ENCODE data around the gene NMD3.
A peak's percentile ranks its signal among the peaks of the same experiment; 100 is the strongest.
"Not testable (repeated sequence)": the region's sequence is repeated elsewhere in the genome, so short reads cannot be mapped to it uniquely, and the experiment has no call there.

Gene NMD3

DNA sequence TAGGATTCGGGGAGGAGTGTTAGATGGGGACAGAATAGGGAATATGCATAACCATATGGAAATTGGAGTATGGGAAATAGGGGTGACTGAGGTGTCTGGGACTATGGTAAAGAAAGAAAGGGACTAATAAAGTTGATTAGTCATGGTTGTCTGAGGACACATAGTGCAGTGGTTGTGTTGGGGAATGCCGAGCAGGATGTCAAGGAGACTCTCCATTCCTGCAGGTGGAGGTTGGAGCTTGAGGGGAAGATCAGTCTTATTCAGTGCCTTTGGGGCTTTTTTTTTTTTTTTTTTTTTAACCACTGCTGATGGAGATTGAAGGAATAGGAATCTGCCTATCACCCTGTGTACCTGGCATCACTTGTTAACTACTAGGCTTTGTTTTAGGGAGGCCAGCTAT, 10.8 kb downstream of the NMD3 start:
- DNase-seq = no peak

- no peak for DNase-seq
Observed at GRCh38 chr3:161233557-161233956, 12.4 kb downstream of the NMD3 start.

GRCh38 chr3:161236240-161236639, 15.1 kb downstream of the NMD3 start:
- no peak for DNase-seq

GRCh38 chr3:161239700-161240099, 18.6 kb downstream of the NMD3 start:
- DNase-seq = no peak

- DNase-seq = no peak
Observed at GRCh38 chr3:161244538-161244937, 23.4 kb downstream of the NMD3 start.

GRCh38 chr3:161247049-161247448, 25.9 kb downstream of the NMD3 start:
- DNase-seq = no peak

- DNase-seq = no peak
Observed at GRCh38 chr3:161250116-161250515, 29.0 kb downstream of the NMD3 start.

DNA sequence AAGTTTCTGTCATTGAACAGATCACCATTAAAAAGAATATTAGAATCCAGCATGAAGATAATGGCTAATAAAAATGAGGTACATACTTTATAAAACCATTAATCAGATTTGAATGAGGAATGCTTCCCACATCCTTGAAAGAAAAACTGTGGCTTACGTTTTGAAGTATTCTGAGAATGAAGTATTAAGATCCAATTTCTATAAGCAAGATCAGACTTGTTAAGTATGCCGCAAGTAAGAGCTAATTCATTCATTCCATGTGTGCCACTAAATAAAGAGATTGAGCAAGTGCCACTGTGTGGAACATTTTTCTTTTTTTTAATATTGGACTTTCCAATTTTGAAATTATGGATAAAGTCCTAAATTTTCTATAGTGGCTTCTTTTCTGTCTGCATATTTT, 30.6 kb downstream of the NMD3 start:
- DNase-seq = no peak

GRCh38 chr3:161252143-161252542, 31.0 kb downstream of the NMD3 start:
- no peak for DNase-seq

GRCh38 chr3:161253711-161254110, 32.6 kb downstream of the NMD3 start:
- no peak for DNase-seq

DNA sequence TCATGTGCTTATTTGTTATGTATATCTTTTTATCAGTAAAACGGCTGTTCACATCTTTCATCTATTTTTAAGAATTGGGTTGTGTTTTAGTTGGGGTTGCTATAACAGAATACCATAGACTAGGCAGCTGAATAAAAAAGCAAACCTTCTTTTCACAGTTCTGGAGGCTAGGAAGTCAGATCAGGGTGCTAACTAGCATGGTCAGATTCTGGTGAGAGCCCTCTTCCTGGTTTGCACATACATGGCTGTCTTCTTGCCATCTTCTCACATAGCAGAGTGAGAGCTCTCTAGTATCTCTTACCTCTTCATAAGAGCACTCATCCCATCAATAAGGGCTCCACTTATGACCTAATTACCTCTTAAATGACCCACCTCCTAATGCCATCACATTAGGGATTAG, 33.8 kb downstream of the NMD3 start:
- no peak for DNase-seq

DNA sequence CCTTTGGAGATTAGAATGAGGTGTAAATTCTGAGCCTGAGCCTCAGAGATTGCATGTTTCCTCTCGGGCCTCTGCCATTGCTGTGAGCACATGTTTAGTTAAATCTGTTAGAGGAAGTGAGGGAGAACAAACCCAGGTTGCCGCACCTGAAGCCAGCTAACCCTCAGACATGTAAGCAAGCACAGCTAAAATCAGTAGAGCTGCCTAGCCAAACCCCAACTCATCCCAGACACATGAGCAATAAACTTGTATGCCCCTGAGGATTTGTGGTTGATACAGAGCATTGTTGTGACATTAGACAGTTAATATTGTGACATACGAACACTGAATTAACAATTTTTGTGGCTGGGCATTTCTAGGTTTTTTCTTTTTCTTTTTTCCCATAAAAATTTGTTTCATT, 41.9 kb downstream of the NMD3 start:
- no peak for DNase-seq

DNA sequence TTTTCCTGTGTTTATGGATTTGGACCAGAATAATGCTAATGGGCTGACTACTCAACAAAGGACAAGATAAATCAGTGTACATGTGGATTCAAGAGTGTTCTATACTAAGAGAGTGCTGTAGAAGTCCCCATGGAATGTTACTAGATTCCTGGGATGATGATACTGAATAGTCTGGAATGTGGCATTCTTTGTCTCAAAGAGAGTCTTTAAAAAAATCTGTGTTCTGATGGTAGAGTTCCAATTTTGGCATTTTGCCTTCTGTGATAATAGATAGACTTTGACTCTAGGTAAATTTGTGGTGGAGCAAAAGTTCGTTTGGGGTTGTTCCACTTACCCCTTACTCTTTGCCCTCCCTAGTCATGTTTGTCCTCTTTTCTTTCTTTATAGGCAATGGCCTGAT, 43.7 kb downstream of the NMD3 start:
- no peak for DNase-seq

DNA sequence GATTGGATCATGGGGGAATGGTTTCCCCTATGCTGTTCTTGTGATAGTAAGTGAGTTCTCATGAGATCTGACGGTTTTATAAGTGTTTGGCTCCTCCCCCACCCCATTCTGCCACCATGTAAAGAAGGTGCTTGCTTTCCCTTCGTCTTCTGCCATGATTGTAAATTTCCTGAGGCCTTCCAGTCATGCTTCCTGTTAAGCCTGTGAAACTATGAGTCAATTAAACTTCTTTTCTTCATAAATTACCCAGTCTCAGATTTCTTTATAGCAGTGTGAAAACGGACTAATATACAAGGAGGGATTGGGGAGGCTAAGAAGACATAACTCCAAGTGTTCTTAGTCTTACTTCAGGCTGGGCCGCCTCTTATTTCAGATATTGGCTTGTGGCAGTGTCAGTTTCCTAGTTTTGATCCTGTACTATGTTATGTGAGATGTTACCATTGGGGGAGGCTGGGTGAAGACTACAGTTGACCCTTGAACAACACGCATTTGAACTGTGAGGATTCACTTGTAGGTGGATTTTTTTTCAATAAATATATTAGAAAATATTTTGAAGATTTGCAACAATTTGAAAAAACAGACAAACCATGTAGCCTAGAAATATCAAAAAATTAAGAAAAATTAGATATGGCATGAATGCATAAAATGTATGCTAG, 44.9 kb downstream of the NMD3 start:
- DNase-seq = no peak

- no peak for DNase-seq
Observed at GRCh38 chr3:161266731-161267150, 45.6 kb downstream of the NMD3 start.

GRCh38 chr3:161267646-161268045, 46.5 kb downstream of the NMD3 start:
- DNase-seq = no peak

GRCh38 chr3:161268601-161269000, 47.5 kb downstream of the NMD3 start:
- no peak for DNase-seq

DNA sequence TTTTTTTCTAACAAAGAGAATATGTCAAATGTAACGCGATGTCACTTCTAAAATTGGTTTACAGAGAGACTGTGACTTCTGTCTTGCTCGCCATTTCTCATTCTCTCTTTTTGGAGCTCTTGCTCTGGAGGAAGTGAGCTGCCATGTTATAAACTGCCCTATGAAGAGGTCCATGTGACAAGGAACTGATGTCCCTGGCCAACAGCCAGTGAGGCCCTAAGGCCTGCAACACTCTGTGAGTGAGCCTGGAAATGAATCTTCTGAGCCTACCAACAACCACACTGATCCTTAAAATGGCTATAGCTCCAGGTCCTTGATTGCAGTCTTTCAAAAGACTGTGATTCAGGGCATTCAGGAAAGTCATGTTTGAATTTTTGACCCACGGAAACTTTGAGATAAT, 49.9 kb downstream of the NMD3 start:
- no peak for DNase-seq

DNA sequence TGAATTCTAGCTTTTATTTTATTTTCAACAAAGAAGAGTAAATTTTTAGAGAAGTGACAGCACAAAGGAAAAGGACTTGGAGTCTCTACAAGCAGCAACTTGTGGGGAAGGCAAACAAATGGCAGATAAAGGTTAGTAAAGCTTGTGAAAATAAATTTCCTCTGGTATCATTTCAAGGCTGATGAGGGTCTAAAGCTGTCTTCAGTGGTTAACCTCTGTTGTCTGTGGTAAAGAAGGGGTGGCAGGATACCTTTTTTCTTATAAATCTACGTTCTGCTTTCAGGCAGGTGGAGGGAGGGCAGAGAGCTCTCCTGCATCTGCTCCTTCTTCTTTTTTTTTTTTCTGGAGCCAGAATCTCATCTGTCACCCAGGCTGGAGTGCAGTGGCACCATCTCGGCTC, 50.5 kb downstream of the NMD3 start:
- DNase-seq = no peak

DNA sequence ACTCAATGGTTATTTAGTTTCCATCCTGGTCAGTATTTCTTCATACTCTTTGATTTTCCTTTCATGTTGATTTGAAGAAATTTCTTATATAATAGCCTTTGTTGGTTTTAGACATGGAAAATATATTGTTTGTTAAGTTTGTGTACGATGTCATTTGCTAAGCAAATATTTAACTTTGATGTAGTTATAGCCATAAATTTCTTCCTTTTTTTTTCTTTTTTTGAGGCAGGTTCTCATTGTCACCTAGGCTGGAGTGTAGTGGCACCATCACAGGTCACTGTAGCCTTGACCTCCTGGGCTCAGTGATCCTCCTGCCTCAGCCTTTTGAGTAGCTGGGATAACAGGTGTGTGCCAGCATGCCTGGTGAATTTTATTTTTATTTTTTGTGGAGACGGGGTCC, 51.4 kb downstream of the NMD3 start:
- DNase-seq = no peak

- peak; percentile 55 for DNase-seq
Observed at GRCh38 chr3:161273589-161274218, 52.6 kb downstream of the NMD3 start.

GRCh38 chr3:161274691-161275298, 53.7 kb downstream of the NMD3 start:
- DNase-seq = peak; percentile 8

DNA sequence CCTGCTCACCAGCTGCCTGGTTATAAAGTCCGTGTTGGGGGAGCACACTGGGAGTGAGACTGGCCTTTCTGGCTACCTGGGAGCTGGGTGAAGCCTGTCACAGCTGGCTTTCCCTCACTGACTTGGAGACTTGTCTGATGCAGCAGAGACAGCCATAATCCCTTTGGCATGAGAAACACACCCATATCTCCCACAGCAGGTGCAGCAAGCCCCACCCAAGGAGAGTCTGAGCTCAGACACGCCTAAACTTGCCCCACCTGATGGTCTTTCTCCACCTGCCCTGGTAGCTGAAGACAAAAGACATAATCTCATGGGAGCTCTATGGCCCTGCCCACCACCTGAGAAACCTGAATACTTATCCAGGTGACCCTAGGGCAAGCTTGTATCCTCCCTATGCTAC, 54.8 kb downstream of the NMD3 start:
- DNase-seq = peak; percentile 95

DNA sequence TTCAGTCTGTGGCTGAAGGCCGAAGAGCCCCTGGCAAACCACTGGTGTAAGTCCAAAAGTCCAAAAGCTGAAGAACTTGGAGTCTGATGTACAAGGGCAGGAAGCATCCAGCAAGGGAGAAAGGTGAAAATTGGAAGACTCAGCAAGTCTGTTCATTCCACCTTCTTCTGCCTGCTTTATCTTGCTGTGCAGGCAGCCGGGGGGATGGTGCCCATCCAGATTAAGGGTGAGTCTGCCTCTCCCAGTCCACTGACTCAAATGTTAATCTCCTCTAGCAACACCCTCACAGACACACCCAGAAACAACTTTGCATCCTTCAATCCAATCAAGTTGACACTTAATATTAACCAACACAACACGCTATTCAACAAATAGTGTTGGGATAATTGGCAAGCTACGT, 61.3 kb downstream of the NMD3 start:
- not testable (repeated sequence) for DNase-seq

- DNase-seq = no peak
Observed at GRCh38 chr3:161284989-161285388, 63.9 kb downstream of the NMD3 start.

Data from NCI-H1105 (cell line).